HG03066 (cell line): ENCODE data around the gene ALDH4A1.

ENCODE experiments used
- ATAC-seq: cut with Tn5 transposase; IDR thresholded peaks from one replicate; pipeline ENCODE4 v1.9.1; 2021; ENCODE audit warnings: low read depth; ENCODE audit not compliant: unreplicated experiment

ALDH4A1 gene

GRCh38 chr1:18902523-18903290 is at the start of gene ALDH4A1:
TSS of gene ALDH4A1 (minus strand) at chr1:18902555. CDS start at chr1:18902523, 32 bp downstream.
- ATAC-seq, result peak; percentile 97

- ATAC-seq, result peak; percentile 43
Measured at GRCh38 chr1:18951818-18952391, 49.5 kb upstream of the ALDH4A1 start.

GRCh38 chr1:18951416-18951815 is 49.1 kb upstream of the ALDH4A1 start:
- ATAC-seq, result no peak

- ATAC-seq, result no peak
Measured at GRCh38 chr1:18950401-18951026, 48.2 kb upstream of the ALDH4A1 start.

- ATAC-seq, result no peak
Measured at GRCh38 chr1:18949686-18950400, 47.5 kb upstream of the ALDH4A1 start.

GRCh38 chr1:18948913-18949685 is 46.7 kb upstream of the ALDH4A1 start:
- no peak for ATAC-seq

- no peak for ATAC-seq
Measured at GRCh38 chr1:18948048-18948912, 45.9 kb upstream of the ALDH4A1 start.

- no peak for ATAC-seq
Measured at GRCh38 chr1:18947570-18947969, 45.2 kb upstream of the ALDH4A1 start.

GRCh38 chr1:18946550-18947381 is 44.4 kb upstream of the ALDH4A1 start:
- no peak for ATAC-seq

- ATAC-seq, result no peak
Measured at GRCh38 chr1:18945401-18945849, 43.1 kb upstream of the ALDH4A1 start.

GRCh38 chr1:18944810-18945209 is 42.5 kb upstream of the ALDH4A1 start:
- no peak for ATAC-seq

GRCh38 chr1:18943914-18944572 is 41.7 kb upstream of the ALDH4A1 start:
- no peak for ATAC-seq

GRCh38 chr1:18943162-18943561 is 40.8 kb upstream of the ALDH4A1 start:
- ATAC-seq, result no peak

GRCh38 chr1:18942340-18942739 is 40.0 kb upstream of the ALDH4A1 start:
- no peak for ATAC-seq

GRCh38 chr1:18941221-18942141 is 39.1 kb upstream of the ALDH4A1 start:
- ATAC-seq, result no peak

- no peak for ATAC-seq
Measured at GRCh38 chr1:18940303-18941020, 38.1 kb upstream of the ALDH4A1 start.
